ENCODE measurements around the gene MTMR12. TPM values are rescaled to one million over a fixed set of nuclear protein-coding genes. Genes with fewer than 3 reads are reported as not detected.
A peak's percentile ranks its signal among the peaks of the same experiment; 100 is the strongest.
"Not testable (repeated sequence)": the region's sequence is repeated elsewhere in the genome, so short reads cannot be mapped to it uniquely, and the experiment has no call there.

MTMR12 gene
- total and polyA plus RNA-seq, 10 of the 15 experiments (the other 5 are each of a cell fraction or from before 2014, with no cell fraction given) = 5.0 to 22.9 (median 16.3) TPM

DNA sequence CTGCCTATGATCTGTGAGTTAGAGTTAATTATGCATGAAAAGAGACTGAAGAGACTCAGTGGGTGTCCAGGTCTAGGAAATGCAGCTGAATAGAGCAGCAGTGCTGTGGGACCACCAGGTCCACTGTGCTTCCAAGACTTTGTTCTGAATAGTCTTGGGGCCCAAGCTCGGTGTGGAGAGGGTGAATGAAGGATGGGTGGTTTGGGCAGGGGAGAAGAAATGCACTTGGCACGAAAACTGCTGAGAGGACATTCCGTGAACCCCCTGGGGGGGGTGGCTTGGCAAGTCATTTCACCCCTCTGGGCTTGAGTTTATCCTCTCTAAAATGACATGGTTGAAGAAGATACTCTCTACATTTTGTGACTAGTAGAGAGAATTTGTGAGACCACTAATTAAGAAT is 102.6 kb downstream of the MTMR12 start:
- Histone ChIP-seq H2AFZ (ENCODE audit: control insufficient read depth, low read depth, low read length) (peak overlapping the region; percentile 41), H3K4me2 (ENCODE audit: control insufficient read depth, insufficient read depth) (no peak overlapping the region), H3K4me3 (no peak overlapping the region), H4K20me1 (ENCODE audit: control insufficient read depth, insufficient read depth) (no peaks in the 10 kb centered on the region), H3K27me3 (replicated peaks in 1 of 2; ENCODE audit: control insufficient read depth in 2 of 2, insufficient read depth in 2 of 2, low read length in 1 of 2) (no peaks in the 10 kb centered on the region), H3K79me2 (ENCODE audit: control insufficient read depth, insufficient read depth, low read length) (no peaks in the 10 kb centered on the region), H3K36me3 (ENCODE audit: control insufficient read depth in 2 of 2, insufficient read depth in 2 of 2, low read length in 1 of 2) (no peaks in the 10 kb centered on the region), H3K9me3 (replicated peaks; ENCODE audit: control insufficient read depth, insufficient read depth, low read length) (no peaks in the 10 kb centered on the region), H3K9ac (ENCODE audit: control insufficient read depth, insufficient read depth, low read length) (no peak overlapping the region), H3K27ac (ENCODE audit: control insufficient read depth, insufficient read depth) (peak overlapping the region; percentile 92; the same call in 1 of the 2 replicates), H3K4me1 (ENCODE audit: control insufficient read depth, insufficient read depth, low read length) (peaks cover 11% of the 10 kb centered on the region)
- DNase-seq (ENCODE audit: low read depth, low spot score) = no peak
- intact Hi-C loops (cut with micrococcal nuclease; ENCODE audit: unreplicated experiment) = loop anchor here (2.0 kb wide), 1 partner anchor 35 kb away; the partner anchor contains the start of gene GOLPH3
- in situ Hi-C loops (cut with MboI) = no loop called here
- BruUV-seq (replicated peaks) = no TSS peak
- TF ChIP-seq HDAC6 (IDR thresholded peaks at IDR 0.05; ENCODE audit: unreplicated experiment) (no peak), ZNF274 (IDR thresholded peaks at IDR 0.05; ENCODE audit: insufficient read depth, insufficient read length) (no peak), RCOR1 (conservative IDR thresholded peaks at IDR 0.05; ENCODE audit: low read depth, low read length) (no peak), BHLHE40 (IDR thresholded peaks at IDR 0.05; ENCODE audit: borderline replicate concordance in 1 of 2, low read depth in 2 of 2, low read length in 1 of 2) (no peak), IKZF2 (IDR thresholded peaks at IDR 0.05) (no peak), MEF2B (IDR thresholded peaks at IDR 0.05; ENCODE audit: partially characterized antibody, poor library complexity, severe bottlenecking) (no peak), SP1 (IDR thresholded peaks at IDR 0.05; ENCODE audit: low read depth, low read length) (no peak), RAD21 (IDR thresholded peaks at IDR 0.05; ENCODE audit: insufficient read depth, low read depth, low read length) (no peak), BRCA1 (IDR thresholded peaks at IDR 0.05; ENCODE audit: low read depth, low read length) (no peak), ATF7 (IDR thresholded peaks at IDR 0.05; ENCODE audit: low read depth) (no peak), ZZZ3 (IDR thresholded peaks at IDR 0.05; ENCODE audit: control insufficient read depth, insufficient read length, low read depth) (no peak), YBX1 (IDR thresholded peaks at IDR 0.05) (no peak), RBBP5 (conservative IDR thresholded peaks at IDR 0.05) (no peak), ETV6 (conservative IDR thresholded peaks at IDR 0.05 in 1 of 2, IDR thresholded peaks at IDR 0.05 in 1 of 2; ENCODE audit: borderline replicate concordance in 1 of 2, low read depth in 1 of 2) (no peak)
- TF ChIP-seq, protein P1, sequence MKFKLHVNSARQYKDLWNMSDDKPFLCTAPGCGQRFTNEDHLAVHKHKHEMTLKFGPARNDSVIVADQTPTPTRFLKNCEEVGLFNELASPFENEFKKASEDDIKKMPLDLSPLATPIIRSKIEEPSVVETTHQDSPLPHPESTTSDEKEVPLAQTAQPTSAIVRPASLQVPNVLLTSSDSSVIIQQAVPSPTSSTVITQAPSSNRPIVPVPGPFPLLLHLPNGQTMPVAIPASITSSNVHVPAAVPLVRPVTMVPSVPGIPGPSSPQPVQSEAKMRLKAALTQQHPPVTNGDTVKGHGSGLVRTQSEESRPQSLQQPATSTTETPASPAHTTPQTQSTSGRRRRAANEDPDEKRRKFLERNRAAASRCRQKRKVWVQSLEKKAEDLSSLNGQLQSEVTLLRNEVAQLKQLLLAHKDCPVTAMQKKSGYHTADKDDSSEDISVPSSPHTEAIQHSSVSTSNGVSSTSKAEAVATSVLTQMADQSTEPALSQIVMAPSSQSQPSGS (IDR thresholded peaks at IDR 0.05; ENCODE audit: low read length) = no peak
- TF ChIP-seq, protein P2, sequence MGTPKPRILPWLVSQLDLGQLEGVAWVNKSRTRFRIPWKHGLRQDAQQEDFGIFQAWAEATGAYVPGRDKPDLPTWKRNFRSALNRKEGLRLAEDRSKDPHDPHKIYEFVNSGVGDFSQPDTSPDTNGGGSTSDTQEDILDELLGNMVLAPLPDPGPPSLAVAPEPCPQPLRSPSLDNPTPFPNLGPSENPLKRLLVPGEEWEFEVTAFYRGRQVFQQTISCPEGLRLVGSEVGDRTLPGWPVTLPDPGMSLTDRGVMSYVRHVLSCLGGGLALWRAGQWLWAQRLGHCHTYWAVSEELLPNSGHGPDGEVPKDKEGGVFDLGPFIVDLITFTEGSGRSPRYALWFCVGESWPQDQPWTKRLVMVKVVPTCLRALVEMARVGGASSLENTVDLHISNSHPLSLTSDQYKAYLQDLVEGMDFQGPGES (IDR thresholded peaks at IDR 0.05) = no peak
- RAD21 ChIA-PET (ENCODE audit: unreplicated experiment) = no interaction called here
- no peak for ATAC-seq
- SMC1A ChIA-PET (ENCODE audit: uncharacterized antibody, unreplicated experiment) = interaction anchor here (0.7 kb wide), 1 partner anchor 289 kb away, joined by 3 read pairs; no protein-coding TSS in a partner anchor
- CTCF ChIA-PET = interaction anchor here (1.1 to 1.6 kb wide), 2 partner anchors 21 to 24 kb away, joined by 3 read pairs; no protein-coding TSS in a partner anchor
- no peak for FAIRE-seq
- 28% methylated on average over 3 of the region's 3 CpGs for WGBS (ENCODE audit: insufficient coverage, insufficient replicate concordance, low lambda C conversion rate, missing lambda C conversion rate)
- POLR2A ChIA-PET = interaction anchor here (0.6 to 1.0 kb wide), 3 partner anchors 34 to 324 kb away, joined by 3 to 4 read pairs (median 3); no protein-coding TSS in a partner anchor

DNA sequence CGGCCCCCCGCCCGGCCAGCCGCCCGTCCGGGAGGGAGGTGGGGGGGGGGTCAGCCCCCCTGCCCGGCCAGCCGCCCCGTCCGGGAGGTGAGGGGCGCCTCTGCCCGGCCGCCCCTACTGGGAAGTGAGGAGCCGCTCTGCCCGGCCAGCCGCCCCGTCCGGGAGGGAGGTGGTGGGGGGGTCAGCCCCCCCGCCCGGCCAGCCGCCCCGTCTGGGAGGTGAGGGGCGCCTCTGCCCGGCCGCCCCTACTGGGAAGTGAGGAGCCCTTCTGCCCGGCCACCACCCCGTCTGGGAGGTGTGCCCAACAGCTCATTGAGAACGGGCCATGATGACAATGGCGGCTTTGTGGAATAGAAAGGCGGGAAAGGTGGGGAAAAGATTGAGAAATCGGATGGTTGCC is 103.9 kb downstream of the MTMR12 start:
- CTCF ChIA-PET; FAIRE-seq; ATAC-seq; H2AFZ ChIP-seq (ENCODE audit: control insufficient read depth, low read depth, low read length); H3K36me3 ChIP-seq (ENCODE audit: control insufficient read depth in 2 of 2, insufficient read depth in 2 of 2, low read length in 1 of 2); H3K9me3 ChIP-seq (replicated peaks; ENCODE audit: control insufficient read depth, insufficient read depth, low read length); intact Hi-C loops (cut with micrococcal nuclease; ENCODE audit: unreplicated experiment); H4K20me1 ChIP-seq (ENCODE audit: control insufficient read depth, insufficient read depth); BruUV-seq (replicated peaks); RAD21 ChIA-PET (ENCODE audit: unreplicated experiment); H3K27me3 ChIP-seq (replicated peaks in 1 of 2; ENCODE audit: control insufficient read depth in 2 of 2, insufficient read depth in 2 of 2, low read length in 1 of 2); H3K27ac ChIP-seq (ENCODE audit: control insufficient read depth, insufficient read depth); H3K9ac ChIP-seq (ENCODE audit: control insufficient read depth, insufficient read depth, low read length); H3K4me2 ChIP-seq (ENCODE audit: control insufficient read depth, insufficient read depth); in situ Hi-C loops (cut with MboI); H3K4me3 ChIP-seq; SMC1A ChIA-PET (ENCODE audit: uncharacterized antibody, unreplicated experiment); POLR2A ChIA-PET; DNase-seq (ENCODE audit: low read depth, low spot score); H3K79me2 ChIP-seq (ENCODE audit: control insufficient read depth, insufficient read depth, low read length): not testable (repeated sequence)
- 93% methylated on average over 11 of the region's 31 CpGs for WGBS (ENCODE audit: insufficient coverage, insufficient replicate concordance, low lambda C conversion rate, missing lambda C conversion rate)
- peaks cover 11% of the 10 kb centered on the region for H3K4me1 ChIP-seq (ENCODE audit: control insufficient read depth, insufficient read depth, low read length)
